Limb (tissue), 2 donors: ENCODE results near the gene TUBB1.
"Not testable (repeated sequence)": the region's sequence is repeated elsewhere in the genome, so short reads cannot be mapped to it uniquely, and the experiment has no call there.

ENCODE experiments used
- DNase-seq, 2 donors: peaks; one replicate each; pipeline ENCODE4 v3.0.0-alpha.2; 2016; ENCODE audit errors: extremely low spot score in 2 of 2

Gene TUBB1

DNA sequence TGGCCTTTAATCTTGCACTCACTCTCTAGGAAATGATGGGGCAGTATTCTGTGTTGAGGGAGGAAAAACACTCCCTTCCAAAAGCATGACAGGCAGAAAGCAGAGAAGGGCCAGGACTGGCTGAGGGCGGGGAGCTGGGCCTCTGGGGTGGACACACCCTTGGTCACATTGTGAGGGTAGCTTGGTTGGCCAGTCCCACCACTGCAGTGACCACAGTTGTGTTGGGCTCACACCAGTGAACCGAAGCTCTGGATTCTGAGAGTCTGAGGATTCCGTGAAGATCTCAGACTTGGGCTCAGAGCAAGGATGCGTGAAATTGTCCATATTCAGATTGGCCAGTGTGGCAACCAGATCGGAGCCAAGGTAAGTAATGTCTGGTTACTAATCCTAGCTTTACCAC, at the start of gene TUBB1:
Gene TUBB1 (plus strand): TSS at position 213 of the 400 bp plus-strand sequence. CDS start 94 bp downstream, at position 307.
- DNase-seq: no peak

DNA sequence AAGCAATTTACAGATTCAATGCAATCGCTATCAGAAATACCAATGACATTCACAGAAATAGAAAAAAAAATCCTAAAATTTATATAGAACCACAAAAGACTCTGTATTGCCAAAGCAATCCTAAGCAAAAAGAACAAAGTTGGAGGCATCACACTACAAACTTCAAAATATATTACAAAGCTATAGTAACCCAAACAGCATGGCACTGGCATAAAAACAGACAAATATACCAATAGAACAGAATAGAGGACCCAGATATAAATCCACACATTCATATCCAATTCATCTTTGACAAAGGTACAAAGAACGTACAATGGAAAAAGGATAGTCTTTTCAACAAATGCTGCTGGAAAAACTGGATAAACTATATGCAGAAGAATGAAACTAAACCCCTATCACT, 49.8 kb upstream of the TUBB1 start:
- no peak for DNase-seq

DNA sequence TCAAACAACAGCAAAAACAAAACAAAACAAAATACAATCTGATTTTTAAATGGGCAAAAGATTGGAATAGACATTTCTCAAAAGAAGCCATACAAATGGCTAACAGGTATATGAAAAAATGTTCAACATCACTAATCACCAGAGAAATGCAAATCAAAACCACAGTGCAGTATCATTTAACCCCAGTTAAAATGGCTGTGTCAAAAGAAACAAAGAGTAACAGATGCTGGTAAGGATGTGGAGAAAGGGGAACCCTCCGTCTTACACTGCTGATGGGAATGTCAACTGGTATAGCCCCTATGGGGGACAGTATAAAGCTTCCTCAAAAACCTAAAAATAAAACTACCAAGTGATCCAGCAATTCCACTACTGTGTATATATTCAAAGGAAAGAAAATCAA, 49.1 kb upstream of the TUBB1 start:
- DNase-seq: no peak

DNA sequence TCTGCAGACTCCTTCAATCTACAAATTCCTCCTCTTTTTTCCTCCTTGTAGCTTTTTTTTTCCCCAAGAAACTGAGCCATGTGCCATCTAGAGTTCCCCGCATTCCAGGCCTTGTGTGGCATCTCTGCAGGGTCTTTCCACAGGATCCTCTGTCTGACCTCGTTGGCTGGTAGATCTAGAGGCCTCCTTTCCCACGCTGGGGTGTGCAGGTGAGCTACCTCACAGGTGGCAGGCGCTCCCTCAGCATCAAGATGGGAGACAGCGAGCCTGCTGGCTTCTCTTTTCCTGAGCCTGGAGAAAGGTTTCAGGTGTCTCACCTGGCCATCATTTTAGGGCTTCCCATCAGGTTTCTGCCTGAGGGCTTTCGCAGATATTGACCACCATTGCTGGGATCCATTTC, 47.8 kb upstream of the TUBB1 start:
- no peak for DNase-seq

DNA sequence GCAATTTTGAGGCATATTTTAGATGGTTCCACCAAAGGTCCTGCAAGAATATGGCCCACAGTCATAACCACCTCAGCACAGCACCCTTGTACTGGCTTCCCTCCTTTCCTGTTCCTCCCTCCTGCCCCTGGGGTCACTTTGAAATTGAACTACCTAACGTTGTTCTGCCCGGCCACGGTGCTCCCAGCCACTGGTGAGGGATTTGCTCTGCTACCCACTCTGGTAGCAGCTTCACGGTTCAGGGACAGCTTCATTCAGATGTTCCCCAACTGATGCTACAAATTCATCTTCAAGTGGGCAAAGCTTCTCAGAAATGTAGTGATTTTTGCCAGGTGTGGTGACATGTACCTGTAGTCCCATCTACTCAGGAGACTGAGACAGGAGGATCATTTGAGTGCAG, 46.0 kb upstream of the TUBB1 start:
- DNase-seq: no peak

DNA sequence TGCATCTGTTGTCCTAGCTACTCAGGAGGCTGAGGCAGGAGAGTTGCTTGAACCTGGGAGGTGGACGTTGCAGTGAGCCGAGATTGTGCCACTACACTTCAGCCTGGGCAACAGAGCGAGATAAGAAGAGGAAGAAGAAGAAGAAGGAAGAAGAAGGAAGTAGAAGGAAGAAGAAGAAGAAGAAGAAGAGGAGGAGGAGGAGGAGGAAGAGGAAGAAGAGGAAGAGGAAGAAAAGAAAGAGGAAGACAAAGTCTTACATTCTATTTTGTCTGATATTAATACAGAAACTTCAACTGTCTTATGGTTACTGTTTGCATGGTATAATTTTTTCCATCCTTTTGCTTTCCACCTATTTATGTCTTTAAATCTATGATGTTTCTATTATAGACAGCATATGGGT, 45.4 kb upstream of the TUBB1 start:
- no peak for DNase-seq

DNA sequence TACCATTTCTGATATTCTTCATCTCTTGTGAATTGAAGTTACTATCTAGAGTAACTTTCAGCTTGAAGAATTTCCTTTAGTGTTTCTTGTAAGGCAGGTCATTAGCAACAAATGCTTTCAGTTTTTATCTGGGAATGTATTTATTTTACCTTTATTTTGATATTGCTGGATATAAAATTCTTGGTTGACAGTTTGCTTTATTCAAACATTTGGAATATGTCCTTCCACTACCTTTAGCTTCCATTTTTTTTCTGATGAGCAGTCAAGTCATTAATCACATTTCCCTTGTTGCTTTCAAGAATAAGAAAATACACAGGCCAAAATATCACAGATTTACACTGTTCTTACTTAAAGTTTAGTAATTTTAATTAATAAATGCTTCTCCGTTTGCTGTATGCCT, 43.9 kb upstream of the TUBB1 start:
- no peak for DNase-seq

DNA sequence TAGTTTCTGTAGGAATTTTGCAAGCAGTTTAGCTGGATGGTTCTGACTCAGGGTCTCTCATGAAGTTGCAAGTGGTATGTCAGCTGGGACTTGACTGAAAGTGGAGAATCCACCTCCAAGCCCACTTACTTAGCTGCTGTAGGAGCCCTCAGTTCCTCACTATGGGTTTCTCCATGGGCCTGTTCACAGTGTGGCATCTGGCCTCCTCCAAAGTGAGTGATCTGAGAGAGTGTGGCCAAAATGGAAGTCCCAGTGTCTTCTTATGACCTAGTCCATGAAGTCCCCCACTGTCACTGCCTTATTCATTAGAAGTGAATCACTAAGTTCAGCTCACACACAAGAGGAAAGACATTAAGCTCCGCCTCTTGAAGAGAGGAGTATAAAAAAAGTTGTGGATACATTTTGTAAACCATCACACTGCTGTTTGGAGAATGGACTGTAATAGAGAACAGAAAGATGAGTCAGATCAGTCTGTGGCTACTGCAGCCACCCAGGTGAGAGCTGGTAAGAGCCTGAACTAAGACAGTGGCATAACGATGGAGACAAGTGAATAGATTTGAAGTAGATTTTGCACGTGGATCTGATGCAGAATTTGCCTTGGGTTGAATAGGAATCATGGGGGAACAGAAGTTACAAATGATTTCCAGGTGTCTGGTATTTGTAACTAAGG, 43.0 kb upstream of the TUBB1 start:
- DNase-seq: no peak

DNA sequence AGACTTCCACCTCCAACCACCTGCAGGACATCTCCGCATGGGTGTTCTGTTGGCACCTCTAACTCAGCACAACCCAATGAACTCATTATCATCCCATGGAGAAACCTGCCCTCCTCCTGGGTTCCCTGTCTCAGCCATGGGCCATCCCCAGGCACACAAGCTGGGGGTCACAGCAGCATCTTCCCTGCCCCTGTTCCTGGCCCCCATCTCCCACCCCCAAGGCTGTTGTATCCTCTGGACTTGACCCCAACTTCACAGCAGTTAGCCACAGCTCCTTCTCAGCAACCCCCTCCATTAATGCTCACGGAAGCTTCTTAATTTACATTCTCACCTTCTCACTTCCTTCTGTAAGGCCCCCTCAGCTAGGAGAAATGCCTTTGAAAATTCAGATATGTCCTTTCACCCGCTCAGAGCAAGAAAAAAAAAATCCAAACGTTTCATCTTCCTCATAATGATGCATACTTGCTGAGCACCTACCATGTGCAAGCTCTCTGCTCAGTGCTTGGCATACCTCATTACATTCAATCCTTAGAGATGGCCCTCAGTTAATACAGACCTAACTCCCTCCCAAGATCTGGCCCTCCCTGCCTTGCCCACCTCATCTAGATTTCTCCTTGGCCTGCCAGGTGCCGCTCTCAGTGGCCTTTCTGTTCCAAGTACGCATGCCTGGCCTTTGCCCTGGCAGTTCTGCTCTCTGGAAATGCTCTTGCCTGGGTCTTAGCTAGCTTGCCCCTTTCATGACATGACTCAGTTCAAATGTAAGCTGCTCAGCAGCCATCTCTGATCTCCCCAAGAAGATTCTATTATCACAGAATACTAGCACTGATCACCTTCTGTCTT, 40.7 kb upstream of the TUBB1 start:
- no peak for DNase-seq

DNA sequence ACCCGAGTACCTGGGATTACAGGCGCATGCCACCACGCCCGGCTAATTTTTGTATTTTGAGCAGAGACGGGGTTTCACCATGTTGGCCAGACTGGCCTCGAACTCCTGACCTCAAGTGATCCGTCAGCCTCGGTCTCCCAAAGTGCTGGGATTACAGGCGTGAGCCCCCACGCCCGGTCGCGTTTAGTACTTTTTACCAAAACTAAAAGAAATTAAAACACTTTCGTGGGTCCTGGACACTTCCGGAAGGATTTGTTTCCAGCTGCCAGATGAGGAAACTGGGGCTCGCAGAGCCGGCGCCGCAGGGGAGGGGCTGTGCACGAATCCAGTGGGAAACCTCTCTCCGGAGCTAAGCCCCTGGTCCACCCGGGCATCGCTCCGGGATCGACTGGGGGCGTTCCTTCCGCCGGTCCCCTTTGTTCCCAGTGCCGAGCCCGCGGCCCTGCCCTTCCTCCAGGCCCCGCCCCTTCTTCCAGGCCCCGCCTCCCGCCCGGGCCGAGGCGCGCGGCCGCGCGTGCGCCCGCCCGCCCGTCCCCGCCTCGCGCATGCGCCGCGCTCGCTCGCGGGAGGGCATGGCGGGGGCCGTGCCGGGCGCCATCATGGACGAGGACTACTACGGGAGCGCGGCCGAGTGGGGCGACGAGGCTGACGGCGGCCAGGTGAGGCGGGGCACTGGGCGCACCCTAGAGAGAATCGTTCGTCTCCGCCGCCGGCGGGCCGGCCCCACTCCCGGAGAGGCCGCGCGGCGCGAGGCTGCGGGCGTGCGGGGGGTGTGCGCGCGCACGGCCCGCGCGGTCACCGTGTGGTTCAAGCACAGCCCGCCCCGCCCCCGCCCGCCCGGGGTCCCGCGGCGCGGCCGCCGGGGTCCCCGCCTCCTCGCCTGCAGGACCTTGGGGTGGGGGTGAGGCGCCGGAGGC, 38.3 kb upstream of the TUBB1 start, which contains the start of gene NELFCD:
Gene NELFCD (plus strand): TSS at position 546 of the 917 bp plus-strand sequence. CDS start 54 bp downstream, at position 600.
- peak; percentile 79 to 96 for DNase-seq

DNA sequence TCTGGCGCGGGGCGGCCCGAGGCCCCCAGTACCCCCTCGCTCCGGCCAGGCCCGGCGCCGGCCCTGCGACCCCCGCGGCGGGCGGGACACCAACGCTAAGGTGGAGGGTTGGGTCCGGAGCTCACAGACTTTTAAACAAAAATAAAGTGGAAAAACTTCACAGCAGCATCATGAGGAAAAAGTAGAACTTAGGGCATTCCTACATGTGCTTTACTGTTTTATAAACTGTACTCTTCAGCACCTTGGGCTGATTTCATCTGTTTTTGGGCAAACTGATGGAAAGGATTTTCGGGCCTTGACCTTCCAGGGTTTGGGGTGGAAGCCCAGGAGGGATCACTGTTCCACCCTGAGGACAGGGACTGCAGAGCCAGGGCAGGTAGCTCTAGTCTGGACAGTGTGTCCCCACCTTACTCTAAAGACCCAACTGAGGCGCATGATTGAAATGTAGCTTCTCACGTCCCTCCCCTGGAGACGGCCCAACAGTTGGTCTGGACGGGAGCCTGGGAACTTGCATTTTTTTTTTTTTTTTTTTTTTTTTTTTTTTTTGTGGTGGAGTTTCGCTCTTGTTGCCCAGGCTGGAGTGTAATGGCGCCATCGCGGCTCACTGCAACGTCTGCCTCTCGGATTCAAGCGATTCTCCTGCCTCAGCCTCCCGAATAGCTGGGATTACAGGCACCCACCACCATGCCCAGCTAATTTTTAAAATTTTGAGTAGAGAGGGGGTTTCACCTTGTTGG, 37.4 kb upstream of the TUBB1 start:
- DNase-seq: peak; percentile 30 to 49

DNA sequence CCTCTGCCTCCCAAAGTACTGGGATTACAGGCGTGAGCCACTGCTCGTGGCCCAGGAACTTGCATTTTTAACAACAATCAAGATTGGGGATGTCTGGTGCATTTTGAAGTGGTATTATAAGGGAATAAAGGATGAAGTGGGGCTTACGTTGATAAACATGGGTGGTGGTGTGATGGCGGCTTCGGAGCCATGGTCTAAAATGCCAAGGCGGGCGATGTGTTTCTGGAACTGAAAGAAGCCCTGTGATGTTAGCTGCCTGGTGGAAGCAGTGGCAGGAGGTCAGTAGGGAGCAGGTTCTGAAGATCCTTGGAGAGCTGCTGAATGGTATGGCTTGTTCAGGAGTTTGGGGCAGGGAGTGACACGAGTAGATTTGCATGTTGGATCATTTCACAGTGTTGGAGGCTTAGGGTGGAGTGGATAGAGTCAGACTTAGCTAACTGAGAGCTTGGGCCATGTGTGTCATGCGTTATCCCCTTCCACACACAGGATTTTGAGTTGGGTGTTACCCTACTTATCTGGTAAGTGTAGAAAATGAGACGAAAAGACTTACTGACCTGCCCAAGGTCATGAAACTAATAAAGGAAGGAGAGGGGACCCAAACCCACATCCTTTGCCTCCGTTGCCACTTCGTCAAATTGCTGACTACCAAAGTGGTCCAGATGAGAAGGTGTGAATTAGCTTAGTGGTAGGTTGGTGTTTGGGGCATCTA, 36.7 kb upstream of the TUBB1 start:
- no peak for DNase-seq

DNA sequence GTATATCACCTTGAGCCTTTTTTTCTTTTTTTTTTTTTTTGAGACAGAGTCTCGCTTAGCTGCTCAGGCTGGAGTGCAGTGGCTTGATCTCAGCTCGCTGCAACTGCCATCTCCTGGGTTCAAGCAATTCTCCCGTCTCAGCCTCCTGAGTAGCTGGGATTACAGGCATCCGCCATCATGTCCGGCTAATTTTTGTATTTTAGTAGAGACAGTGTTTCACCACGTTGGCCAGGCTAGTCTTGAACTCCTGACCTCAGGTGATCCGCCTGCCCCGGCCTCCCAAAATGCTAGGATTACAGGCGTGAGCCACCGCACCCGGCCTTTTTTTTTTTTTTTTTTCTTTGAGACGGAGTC, 36.1 kb upstream of the TUBB1 start:
- not testable (repeated sequence) for DNase-seq

DNA sequence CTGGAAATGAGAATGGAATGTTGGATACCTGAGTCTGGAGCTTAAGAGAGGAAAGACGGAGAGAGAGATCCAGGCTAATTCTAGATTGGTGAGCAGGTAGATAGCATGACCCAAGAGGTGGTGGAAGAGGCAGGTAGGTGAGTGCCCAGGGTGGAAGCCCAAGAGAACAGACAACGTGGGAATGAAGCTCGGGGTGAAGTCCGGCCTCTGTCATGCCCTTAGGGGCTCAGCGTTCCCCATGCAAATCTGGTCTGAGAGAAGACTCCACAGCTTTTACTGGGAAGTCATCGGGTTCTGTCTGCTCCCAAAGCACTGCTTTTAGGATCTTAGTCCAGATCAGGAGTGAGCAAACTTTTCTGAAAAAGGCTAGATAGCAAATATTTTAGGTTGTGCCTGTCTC, 34.5 kb upstream of the TUBB1 start:
- no peak for DNase-seq

DNA sequence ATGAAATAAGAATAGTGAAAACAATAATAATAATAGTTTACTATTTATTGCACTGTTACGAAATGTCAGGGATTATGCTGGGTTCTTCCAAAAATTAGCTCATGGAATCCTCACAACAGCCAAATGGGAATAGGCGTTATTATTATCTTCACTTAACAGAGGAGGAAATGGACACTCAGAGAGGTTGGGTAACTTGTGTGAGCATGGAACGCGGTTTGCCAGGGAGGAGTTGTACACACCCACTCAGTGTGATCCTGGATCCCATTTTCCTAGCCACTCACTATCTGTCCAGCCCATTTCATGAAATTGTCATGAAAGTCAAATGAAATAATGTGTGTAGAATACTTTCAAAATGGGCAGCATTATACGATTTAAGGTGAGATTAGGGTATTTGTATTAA, 33.6 kb upstream of the TUBB1 start:
- DNase-seq: no peak

DNA sequence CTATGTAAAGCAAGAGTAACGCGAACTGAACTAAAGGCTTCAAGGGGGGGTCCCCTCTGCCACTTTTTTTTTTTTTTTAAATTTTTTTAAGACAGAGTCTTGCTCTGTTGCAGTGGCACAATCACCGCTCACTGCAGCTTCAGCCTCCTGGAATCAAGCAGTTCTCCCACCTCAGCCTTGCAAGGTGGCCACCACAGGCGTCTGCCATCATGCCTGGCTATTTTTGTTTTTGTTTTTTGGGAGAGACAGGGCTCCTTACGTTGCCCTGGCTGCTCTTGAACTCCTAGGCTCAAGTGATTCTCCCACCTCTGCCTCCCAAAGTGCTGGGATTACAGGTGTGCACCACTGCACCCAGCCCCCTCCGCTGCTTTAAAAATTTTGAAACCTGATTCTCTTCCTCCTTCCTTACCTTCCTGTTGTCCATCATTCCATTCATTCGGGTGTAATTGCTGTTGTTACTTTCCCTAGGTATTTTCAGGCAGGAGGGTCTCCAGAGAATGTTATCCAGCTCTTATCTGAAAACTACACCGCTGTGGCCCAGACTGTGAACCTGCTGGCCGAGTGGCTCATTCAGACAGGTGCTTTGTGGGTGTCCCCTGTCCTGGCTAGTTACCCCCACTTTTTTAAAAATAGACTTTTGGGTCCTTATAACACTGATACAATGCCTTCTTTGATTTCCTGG, 32.8 kb upstream of the TUBB1 start:
- no peak for DNase-seq

DNA sequence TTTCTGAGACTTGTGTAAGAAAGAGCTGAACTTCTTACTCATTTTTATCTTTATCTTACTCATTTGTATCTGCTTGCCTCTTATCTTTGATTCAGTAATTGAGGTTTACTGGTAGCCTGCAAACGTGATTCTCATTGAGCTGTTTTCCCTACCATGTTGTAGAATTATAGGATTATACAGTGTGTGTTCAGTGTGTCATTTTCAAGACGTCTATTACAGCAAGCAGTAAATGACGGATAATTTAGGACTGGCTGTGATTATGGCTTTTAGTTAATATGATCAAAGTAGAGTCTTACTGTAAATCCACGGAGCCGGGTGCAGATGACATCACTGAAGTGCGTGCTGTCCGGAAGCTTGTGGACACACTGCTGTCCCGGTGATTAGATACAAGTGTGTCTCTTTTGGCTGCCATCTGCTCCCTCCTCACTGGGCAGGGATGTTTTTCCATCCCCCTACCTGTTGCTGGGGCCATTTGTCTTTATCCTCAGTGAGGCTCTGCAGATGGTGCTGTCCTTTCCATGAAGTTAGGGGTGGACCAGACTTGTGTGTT, 32.2 kb upstream of the TUBB1 start:
- peak in 1 of 2 donors; percentile 6 for DNase-seq

DNA sequence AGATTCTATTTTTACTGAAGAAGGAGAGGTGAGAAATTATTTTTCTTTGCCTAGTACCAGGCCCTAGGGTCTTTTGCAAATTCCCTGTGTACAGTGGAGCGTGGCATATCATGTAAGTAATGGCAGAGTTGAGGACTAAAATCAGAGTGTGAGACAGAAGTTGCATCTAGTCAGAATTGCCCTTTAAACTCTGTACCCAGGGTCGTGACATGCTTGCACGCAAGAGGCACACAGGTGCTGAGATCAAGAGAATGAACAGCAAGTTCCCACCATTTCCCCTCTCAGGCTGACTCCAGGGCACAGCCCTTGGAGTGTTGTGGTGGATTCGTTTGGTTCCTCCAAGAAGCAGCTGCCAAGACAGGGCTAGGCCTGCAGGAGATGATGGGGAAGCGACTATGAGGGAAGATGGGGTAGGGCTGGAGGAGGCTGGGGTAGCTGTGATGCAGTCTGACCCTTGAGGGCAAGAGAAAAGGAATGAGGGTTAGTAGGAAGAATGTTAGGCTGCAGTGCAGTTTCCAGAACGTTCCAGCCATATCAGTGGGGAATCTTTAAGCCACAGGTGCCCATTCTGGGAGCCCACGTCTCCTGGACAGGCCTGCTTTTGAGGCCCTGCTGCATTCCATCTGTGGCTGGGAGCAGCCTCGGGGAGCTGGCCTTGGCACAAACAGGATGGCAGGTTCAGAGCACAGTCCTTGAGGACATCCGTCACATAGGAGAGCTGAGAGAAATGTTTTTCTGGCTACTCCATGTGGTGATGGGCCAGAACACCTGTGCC, 31.3 kb upstream of the TUBB1 start:
- no peak for DNase-seq

DNA sequence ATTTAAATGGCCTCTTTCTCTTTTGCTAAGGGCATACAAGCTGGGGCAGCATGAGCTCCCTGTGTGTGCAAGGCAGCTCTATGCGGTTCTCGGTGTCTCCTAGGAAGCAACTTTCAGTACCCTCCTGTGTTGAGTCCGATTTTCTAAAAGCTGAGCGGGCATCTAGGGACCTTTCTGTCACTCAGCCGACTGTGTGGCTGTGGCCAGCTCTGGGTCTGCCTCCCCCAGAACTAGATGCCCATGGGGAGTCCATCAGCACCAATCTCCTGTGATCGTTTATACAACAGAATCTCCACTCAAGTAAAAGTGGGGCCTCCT, 30.7 kb upstream of the TUBB1 start:
- DNase-seq: peak in 1 of 2 donors; percentile 4
